OCI-M2 (cell line): ENCODE measurements around the gene FBXO9.

Source experiments
- DNase-seq: peaks from one replicate; lab custom pipeline; 2025; ENCODE audit not compliant: unreplicated experiment; lab: John Stamatoyannopoulos, UW

Gene FBXO9

DNA sequence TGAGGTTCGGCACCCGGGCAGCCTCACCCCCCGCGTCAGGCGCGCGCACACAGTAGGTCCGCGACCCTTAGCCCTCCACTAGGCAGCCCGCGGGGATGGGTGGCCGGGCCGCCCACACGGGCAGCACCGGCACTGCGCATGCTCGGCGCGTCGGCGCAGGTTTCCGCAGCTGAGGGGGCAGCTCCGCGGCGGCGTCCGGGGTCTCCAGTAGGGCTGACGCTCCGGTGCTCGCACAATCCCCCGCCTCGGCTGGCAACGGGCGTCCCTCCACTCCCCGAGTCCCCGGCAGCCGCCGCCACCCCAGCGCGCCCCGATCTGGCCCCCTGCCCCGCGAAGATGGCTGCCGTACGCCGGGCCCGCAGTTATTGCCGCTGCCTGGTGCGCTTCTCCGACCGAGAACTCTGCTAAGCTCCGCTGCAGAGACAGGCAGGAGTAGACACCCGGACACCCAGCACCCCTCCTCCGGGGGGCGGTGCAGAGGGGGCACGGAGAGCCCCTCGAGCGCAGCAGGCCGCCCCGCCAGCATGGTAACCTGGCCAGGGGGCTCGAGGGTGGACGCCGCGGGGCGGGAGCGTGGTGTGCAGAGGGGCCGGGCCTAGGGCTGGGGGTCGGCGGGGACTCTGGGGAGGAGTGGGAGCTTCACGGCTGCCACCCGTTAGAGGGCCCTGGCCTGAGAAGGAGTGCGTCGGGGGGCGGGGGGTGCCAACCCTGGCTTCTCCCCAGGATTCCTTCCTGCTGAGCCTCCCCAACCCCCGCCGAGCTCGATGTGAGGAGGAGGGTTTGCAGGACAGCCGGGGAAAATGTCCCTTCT is at the start of gene FBXO9:
TSS of gene FBXO9 (plus strand) at position 139 of the 811 bp plus-strand sequence. CDS start at position 525, 386 bp downstream.
- DNase-seq: no peak

DNA sequence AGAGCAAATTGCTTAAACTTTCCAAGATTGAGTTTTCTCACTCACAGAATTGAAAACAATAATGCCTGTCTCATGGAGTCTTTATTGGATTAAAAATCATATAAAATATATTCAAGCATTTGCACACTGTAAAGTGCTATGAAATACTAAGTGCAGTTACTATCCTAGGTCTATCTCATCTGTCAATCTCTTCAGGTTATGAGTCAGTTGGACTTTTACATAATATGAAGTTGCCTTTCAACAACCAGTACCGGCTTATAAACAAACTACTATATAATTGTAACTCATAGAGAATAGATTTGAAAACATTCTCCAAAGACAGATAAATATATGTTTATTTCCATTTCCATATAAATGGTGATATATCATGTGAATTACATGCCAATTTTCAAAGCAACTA is 49.7 kb upstream of the FBXO9 start:
- no peak for DNase-seq

DNA sequence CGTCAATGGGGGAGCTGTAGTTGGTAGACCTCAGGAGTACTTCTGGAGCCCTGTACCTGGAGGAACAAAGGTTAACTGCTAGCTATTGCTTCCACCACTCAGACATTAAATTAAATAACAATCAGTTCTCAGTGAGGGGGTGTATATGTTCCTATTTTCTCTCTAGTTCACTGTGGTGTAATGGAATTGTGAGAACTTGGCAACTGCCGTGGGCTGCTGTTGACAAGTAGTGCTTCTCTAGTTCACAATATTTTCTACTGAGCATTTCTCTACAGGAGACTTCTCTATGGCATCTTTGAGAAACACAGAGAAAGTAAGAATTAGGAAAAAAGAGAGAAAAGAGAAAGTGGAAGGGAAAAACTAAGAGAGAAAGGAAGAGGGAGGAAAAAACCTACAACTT is 46.8 kb upstream of the FBXO9 start:
- DNase-seq: no peak

DNA sequence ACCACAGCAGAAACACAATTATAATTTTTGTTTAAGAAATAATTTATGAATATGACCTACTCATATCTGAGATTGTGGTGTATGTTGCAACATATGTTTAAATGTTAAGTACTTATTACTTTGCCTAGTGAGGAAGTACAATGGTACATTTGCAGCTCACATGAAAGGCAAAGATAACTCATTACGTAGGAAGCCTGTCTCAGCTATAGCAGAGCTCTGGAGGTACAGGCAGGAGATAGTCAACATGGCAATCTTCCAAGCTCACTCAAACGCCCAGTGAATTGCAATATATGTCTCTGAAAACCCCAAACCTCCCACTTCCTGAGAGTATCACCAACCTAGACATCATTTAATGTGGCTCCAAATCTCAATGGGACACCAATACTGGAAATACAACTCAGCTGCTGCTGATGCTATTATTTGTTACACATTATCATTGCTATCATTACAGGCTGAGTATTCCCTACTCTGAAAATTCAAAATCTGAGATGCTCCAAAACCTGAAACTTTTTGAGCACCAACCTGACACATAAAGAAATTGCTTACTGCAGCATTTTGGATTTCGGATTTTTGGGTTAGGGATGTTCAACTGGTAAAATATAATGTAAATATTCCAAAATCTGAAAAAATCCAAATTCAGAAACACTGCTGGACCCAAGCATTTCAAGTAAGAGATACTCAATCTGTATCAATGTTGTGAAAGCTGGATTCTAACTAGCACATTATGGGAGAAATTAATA is 45.0 kb upstream of the FBXO9 start:
- no peak for DNase-seq

DNA sequence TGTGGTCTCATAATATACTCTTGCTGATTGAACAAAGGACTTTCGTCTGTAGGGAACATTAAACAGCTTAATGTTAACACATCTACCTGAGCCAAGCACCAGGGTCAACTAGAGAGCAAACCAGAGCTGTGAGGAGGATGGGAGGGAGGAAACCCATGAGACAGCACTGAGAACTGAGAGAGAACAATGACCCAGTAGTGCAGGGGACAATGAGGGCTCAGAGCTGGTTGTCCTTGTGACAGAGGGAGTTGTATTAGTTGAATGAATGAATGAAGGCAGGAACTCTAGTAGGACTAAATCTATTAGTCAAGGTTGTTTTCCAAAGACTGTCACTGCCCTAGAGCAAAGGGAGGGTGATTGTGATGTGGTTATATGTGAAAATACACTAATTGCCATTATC is 41.9 kb upstream of the FBXO9 start:
- DNase-seq: no peak

DNA sequence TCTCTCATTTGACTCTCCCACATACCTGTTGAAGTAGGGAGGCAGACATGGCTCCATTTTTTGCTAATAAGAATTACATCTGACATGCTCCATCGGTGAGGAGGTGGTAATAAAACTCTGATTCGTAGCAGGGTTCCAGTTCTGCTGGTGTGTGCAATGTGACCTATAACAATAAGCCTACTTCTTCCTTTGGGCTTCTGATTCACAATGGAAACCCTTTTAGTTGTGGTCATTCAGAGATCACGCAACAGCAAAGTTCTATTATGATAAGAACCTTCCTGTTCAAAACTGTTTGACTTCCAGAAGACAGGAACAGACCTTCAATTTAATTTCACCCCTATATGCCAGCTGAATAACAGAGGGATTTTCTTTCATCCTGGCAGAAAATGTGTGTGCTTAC is 38.7 kb upstream of the FBXO9 start:
- DNase-seq: no peak

DNA sequence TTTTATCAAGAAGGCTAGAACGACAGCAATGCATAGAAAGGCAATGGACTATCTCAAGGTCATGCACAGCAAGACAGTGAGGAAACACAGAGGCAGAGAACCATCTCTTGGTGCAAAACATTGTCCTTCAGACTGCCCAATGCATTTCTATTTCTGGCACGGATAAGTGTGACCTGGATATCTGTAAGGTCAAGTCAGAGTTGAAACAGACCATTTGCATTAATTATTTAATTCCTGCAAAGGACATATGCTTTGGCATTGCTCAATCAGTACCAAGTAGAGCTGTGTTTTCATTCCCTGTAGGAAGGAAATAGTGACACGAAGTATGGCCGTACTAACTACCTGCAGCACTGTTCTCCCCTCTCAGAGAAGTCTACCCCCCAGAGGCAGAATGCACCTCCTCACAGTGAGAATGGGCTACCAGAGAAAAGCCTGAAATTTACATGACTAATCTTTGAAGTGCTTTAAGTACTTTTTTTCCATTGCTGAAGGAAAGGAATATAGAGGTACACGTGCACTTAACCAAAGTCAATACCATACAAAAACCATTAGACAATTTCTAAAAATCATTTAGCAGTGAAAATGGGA is 38.0 kb upstream of the FBXO9 start:
- DNase-seq: no peak

DNA sequence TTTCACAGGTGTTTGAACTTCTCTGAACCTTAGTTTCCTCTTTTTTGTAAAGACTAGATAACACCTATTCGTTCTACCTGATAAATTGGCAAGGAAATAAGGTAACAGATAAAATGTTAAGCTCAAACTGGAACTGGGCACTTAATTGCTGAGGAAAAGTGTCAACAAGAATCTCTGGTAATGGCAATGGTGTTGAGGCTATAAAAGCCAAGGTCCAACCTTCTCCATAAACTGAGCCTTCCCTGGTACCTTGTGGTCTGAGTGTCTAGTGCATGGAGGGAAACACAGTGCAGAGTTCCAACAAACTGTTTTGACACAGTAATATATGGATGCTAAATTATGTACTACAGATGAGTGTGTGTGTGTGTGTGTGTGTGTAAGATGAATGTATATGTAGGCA is 36.7 kb upstream of the FBXO9 start:
- no peak for DNase-seq

DNA sequence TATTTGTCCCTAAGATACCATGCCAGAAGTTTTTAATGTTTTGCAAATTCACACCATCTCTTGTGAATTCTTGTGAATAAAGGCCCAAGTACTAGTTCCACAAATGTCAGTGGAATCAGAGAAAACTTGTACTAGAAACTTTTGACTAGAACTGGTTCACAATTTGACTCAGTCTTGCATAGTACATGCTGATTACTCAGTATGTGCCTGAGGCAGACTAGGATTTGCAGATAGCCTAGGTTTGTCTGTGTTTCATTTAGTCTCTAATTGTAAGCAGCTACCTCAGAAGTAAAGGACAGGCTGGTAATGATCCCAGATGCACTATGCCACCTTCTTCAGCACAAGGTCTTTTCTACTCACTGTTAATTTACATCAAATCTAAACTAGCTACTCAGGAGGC is 35.9 kb upstream of the FBXO9 start:
- no peak for DNase-seq

DNA sequence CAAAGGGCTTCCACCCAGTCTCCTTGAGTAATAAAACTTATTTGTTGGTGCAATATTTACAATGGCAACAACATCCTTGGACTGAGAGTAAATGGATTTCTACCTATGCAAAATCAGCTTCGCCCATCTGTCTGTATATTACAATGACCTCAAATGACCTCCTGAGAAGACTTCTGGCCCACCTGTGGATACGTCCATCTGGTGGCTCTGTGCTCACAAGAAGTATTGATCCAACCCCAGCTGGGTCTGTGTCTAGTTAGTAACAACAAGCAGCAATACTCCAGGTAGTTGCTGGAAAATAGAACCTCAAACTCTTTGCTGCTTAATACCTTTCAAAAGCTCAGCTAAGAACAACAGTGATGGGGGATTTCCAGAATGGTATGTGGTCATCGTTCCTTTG is 35.4 kb upstream of the FBXO9 start:
- DNase-seq: no peak

DNA sequence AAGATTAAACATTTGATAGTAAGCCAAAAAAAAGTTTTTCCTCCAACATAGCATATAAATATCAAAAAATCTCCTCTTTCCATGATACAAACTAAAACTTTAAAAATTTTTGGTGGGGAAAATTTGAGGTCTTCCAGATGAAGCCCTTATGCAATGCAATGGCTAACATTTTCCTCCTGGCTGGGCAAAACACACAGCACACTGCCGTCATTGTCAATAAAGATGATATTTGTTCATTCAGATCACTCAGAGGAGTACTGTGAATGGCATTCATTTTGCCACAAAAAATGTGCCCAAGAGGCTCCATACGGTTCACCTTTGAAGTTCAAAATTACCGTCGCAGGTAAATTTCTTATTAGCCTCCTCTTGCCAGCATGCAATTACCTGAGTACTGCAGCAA is 33.9 kb upstream of the FBXO9 start:
- DNase-seq: no peak

DNA sequence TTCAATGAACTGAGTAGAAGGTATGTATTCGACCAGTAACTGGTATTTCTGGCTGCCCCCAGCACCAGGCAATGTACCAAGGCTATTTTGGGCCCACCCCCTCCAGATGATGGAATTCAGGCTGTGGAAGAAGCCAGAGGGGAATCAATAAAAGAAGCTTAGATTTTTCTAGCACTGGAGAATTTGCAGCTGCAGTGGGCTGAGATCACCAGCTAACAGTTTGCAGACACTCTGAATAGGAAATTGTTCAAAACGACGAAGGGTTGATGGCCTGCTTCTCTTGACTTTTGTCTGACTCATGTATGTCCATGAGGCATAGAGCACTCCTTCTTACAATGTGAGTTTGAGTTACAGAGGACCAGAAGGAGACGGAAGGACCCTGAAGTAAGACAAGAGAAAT is 32.4 kb upstream of the FBXO9 start:
- DNase-seq: no peak

DNA sequence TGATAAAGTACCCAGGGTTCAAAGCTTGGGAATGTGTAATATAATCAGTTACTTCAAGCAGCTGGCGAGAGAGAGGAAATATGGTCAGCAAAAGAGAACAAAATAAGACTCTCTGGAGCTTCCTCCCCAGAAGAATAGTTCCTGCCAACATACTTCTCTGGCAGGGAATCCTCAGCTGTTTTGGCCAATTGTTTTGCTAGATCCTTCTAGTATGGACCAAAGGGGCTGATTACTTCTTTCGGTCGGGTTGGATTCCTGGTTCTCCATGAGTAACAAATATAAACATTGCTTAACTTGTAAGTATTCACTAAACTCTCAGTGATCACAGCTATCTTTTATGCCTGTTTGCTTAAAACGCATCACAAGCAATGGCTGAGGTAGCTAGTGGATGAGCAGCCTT is 31.4 kb upstream of the FBXO9 start:
- no peak for DNase-seq

DNA sequence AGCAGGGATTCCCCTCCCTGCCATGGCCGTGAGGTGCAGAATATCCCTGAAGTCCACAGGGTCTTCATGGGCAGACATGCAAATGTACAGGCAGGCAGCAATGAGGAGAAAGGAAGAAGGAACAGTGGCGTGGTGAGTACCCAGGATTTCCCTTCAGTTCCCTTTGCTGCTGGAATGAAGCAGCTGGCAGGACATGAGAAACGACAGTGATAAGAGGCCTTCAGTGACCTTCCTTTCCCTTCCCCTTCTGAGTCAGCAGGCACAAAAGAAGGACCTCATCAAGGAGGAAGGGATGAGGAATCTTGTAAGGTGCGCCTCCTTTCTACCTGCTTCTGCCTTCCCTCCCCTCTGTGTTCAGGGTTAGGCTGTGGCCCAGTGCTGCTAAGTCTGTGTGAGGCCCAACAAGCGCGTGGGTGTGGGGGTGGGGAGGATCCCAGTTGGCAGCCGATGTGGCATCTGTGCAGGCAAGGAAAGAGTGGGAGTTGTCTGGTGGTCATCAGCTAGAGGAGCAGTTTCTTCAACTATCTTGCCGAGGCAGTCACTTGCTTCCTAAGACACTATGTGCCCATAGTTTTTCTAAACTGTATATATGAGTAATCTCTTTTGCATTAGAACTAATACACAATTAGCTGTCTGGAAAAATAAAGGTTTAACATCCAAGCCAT is 29.5 kb upstream of the FBXO9 start:
- no peak for DNase-seq

DNA sequence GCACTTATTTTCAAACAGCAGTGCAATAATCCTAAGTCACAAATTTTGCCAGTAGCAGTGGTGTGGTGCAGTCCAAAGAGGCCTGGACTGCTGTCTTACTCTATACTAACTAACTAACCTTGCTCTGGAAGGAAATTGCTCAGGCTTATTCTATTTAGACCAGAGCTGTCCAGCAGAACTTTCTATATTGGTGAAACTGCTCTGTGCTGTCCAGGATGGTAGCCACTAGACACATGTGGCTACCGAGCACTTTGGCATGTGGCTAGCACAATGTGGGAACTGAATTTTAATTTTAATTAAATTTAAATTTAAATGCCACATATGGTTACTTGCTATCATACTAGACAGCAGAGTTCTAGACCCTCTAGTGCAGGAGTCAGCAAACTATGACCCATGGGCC is 27.1 kb upstream of the FBXO9 start:
- DNase-seq: no peak

DNA sequence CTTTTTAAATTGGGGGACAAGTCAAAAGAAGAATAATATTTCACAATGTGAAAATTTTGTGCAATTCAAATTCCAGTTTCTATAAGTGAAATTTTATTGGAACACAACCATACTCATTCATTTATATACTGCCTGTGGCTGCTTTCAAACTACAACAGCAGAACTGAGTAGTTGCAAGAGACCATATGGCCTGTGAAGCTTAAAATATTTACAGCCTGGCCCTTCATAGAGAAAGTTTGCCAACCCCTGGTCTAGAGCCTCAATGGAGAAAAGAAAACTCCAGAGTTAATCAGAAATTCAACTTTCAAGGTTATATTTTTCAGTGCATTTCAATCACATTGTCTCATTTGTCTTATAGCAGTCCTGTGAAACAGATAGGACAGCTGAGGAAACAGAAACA is 26.6 kb upstream of the FBXO9 start:
- no peak for DNase-seq

DNA sequence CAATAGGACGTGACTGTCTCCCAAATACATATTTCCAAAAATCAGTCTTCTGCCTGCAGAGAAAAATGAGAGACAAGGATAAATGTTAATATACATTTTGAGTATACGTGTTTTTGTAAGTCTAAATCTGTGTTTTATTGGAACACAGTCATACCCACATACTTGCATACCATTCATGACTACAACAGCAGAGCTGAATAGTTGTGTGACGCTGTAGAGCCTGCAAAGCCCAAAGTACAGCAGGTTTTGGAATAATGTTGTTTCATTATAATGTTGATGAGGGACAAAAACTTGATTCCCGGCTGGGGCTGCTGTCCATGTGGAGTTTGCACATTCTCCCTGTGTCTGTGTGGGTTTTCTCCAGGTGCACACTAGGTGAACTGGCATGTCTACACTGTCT is 23.8 kb upstream of the FBXO9 start:
- DNase-seq: no peak

DNA sequence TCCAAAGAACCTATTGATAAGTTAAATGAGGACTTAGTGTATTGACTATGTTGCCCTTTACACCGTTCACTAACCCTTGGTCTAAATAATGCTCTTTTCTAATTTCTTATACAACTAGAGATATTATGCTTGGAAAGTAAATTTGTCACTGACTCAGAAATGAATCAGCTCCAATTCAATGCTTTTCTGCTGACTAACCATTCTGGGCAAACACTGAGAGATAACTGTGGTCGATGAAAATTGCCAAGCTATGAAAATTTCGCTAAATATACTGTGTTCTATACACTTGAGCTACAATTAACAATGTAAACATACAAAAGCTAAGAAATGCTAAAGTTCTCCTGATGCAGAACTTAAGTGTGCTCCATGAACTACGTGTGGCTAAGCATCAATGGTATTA is 23.1 kb upstream of the FBXO9 start:
- no peak for DNase-seq

DNA sequence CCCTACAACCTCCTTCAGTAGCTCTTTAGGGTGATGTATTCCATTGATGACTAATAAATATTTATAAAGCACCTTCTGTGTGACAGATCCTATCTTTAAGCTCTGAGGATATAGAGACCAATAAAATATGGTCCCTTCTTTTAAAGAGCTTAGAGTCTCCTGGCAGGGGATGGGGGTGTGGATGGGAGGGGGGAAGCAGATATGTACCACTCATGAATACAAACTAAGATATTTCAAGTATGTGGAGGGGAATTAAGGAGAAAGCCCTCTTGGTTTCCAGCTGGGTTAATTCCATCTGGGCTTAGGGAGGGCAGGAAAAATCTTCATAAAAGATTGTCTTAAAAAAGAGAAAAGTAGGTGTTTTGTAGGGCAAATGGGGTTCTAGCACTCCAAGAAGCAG is 21.6 kb upstream of the FBXO9 start:
- no peak for DNase-seq

DNA sequence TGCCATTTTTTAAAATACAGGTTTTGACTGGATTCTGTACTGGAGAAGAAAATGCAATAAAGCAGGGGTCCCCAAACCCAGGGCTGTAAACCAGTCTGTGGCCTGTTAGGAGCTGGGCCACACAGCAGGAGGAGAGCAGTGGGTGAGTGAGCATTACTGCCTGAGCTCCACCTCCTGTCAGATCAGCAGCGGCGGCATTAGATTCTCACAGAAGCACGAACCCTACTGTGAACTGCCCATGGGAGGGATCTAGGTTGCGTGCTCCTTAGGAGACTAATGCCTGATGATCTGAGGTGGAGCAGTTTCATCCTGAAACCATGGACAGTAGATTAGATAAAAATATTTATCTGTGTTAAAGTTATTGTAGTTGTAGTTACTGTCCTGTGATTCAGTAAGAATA is 21.1 kb upstream of the FBXO9 start:
- DNase-seq: no peak

DNA sequence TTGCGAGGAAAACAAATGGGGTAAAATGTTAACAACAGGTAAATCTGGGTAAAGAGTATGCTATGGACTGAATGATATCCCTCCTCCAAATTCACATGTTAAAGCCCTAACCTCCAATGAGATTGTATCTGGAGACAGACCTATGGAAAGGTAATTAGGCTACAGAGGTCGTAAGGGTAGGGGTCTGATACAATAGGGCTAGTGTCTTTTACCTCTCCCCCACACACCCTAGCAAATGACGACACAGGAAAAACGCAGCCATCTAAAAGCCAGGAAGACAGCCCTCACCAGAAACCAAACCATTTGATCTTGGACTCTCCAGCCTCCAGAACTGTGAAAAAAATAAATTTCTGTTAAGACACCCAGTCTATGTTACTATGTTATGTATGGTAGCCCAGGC is 20.6 kb upstream of the FBXO9 start:
- no peak for DNase-seq
